ENCODE results near the gene UGT1A10.

DNA sequence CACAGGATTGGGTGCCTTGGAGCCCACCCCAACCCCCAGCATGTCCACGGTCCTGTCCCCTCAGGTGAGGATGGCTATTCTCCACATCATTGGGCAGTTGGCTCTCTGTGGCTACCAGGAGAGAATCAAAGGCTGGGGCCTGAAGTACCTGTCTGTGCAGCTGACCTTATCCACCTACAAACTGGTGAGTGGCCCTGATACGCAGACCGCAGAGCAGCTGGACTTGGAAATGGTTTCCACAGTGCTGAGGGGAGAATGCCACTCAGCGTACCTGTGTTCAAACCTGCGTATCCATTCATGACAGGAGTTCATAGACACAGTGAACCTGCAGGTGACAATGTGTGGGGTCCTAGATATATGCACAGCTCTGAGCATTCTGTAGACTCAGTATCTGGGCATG is 163.5 kb downstream of the UGT1A10 start:
- TF ChIP-seq, protein P1, sequence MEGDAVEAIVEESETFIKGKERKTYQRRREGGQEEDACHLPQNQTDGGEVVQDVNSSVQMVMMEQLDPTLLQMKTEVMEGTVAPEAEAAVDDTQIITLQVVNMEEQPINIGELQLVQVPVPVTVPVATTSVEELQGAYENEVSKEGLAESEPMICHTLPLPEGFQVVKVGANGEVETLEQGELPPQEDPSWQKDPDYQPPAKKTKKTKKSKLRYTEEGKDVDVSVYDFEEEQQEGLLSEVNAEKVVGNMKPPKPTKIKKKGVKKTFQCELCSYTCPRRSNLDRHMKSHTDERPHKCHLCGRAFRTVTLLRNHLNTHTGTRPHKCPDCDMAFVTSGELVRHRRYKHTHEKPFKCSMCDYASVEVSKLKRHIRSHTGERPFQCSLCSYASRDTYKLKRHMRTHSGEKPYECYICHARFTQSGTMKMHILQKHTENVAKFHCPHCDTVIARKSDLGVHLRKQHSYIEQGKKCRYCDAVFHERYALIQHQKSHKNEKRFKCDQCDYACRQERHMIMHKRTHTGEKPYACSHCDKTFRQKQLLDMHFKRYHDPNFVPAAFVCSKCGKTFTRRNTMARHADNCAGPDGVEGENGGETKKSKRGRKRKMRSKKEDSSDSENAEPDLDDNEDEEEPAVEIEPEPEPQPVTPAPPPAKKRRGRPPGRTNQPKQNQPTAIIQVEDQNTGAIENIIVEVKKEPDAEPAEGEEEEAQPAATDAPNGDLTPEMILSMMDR (IDR thresholded peaks at IDR 0.05 in 2 of 3, conservative IDR thresholded peaks at IDR 0.05 in 1 of 3; ENCODE audit: borderline replicate concordance in 1 of 3, insufficient read depth in 1 of 3, low read depth in 2 of 3, low read length in 2 of 3): no peak
- TF ChIP-seq TCF7L2 (IDR thresholded peaks at IDR 0.05; ENCODE audit: borderline replicate concordance, extremely low read depth, insufficient read depth, insufficient read length): no peak
- no peak for TF ChIP-seq FOSL1 (IDR thresholded peaks at IDR 0.05; ENCODE audit: low read depth)

Measured in HCT116 (cell line).